Occipital lobe (tissue), 2 donors: Measurements from ENCODE around the gene VPS26B. TPM values are rescaled to one million over a fixed set of nuclear protein-coding genes. Genes with fewer than 3 reads are reported as not detected.
"Not testable (repeated sequence)": the region's sequence is repeated elsewhere in the genome, so short reads cannot be mapped to it uniquely, and the experiment has no call there.

Experiments used
- DNase-seq: peaks from one replicate; lab custom pipeline; 2025; lab: John Stamatoyannopoulos, UW
- total RNA-seq: library from RNA; depleted of rRNA; stranded (reverse); fragments of >200 nt; gene quantifications from one replicate; pipeline ENCODE4 v1.2.3, GENCODE V29; 2014

The VPS26B gene
- total RNA-seq, 1 donor from 2014 or later: 61.9 TPM

- DNase-seq: no peak
Measured at GRCh38 chr11:134231958-134232659, 7.6 kb downstream of the VPS26B start.

GRCh38 chr11:134233729-134234179 is 9.3 kb downstream of the VPS26B start:
- DNase-seq: no peak

GRCh38 chr11:134235399-134235798 is 10.9 kb downstream of the VPS26B start:
- DNase-seq: no peak

GRCh38 chr11:134236834-134237556 is 12.5 kb downstream of the VPS26B start:
- no peak for DNase-seq

- no peak for DNase-seq
Measured at GRCh38 chr11:134237557-134237922, 13.1 kb downstream of the VPS26B start.

- no peak for DNase-seq
Measured at GRCh38 chr11:134238956-134239355, 14.5 kb downstream of the VPS26B start.

- no peak for DNase-seq
Measured at GRCh38 chr11:134240592-134240991, 16.1 kb downstream of the VPS26B start.

- DNase-seq: no peak
Measured at GRCh38 chr11:134242376-134242775, 17.9 kb downstream of the VPS26B start.

GRCh38 chr11:134243913-134244312 is 19.4 kb downstream of the VPS26B start:
- no peak for DNase-seq

GRCh38 chr11:134244593-134244992 is 20.1 kb downstream of the VPS26B start:
- DNase-seq: no peak

- no peak for DNase-seq
Measured at GRCh38 chr11:134245434-134245833, 21.0 kb downstream of the VPS26B start.

- no peak for DNase-seq
Measured at GRCh38 chr11:134246100-134246499, 21.6 kb downstream of the VPS26B start.

- DNase-seq: no peak
Measured at GRCh38 chr11:134246678-134247077, 22.2 kb downstream of the VPS26B start.

GRCh38 chr11:134248910-134249480 is 24.5 kb downstream of the VPS26B start:
- DNase-seq: no peak

GRCh38 chr11:134250246-134250645 is 25.8 kb downstream of the VPS26B start:
- no peak for DNase-seq

- no peak for DNase-seq
Measured at GRCh38 chr11:134250675-134251074, 26.2 kb downstream of the VPS26B start.

- DNase-seq: no peak
Measured at GRCh38 chr11:134252346-134253187, 28.1 kb downstream of the VPS26B start.

- DNase-seq: peak; percentile 95
Measured at GRCh38 chr11:134253188-134253993, 28.9 kb downstream of the VPS26B start, which contains the start of the genes ACAD8 and THYN1. ACAD8 (plus strand) TSS chr11:134253568; CDS start chr11:134253601, 33 bp downstream. THYN1 (minus strand) TSS chr11:134253352; CDS start chr11:134252882, 470 bp downstream.

- no peak for DNase-seq
Measured at GRCh38 chr11:134254433-134255183, 30.1 kb downstream of the VPS26B start.

- not testable (repeated sequence) for DNase-seq
Measured at GRCh38 chr11:134255184-134255561, 30.7 kb downstream of the VPS26B start.
